DOHH2 (cell line): ENCODE data around the gene SAMD4B.

ENCODE experiments used
- EZH2phosphoT487 ChIP-seq: fragments of 200-600 bp; sonication (generic); IDR thresholded peaks from 2 replicates; pipeline ENCODE4 v1.6.1; 2017; ENCODE audit warnings: borderline replicate concordance, mild to moderate bottlenecking, antibody characterized with exemption, low read length, moderate library complexity, mixed read lengths
- TF ChIP-seq, protein P1 (sequence below): fragments of 200-600 bp; sonication (generic); IDR thresholded peaks from one replicate; pipeline ENCODE4 v1.5.1; 2014; ENCODE audit warnings: antibody characterized with exemption, mild to moderate bottlenecking, low read depth, low read length; ENCODE audit not compliant: poor library complexity, severe bottlenecking

DNA sequence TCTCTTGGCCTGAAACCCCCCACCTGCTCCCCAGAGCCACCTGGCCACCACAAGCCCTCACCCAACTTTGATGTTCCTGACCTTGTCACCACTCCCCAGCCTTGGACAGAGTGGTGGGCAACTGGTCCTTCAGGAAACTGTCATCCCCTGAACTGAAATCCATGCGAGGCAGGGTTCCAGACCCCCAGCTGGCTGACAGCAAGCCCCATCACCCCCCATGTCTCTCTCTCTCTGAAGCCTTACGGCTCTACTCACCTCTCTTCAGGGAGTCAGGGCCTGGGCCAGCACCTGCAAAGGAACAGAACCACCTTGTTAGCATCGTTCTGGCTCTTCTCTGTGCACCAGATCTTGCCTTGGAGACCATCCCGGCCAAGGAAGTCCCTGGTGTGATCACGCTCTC, 24.1 kb upstream of the SAMD4B start:
- TF ChIP-seq, protein P1, sequence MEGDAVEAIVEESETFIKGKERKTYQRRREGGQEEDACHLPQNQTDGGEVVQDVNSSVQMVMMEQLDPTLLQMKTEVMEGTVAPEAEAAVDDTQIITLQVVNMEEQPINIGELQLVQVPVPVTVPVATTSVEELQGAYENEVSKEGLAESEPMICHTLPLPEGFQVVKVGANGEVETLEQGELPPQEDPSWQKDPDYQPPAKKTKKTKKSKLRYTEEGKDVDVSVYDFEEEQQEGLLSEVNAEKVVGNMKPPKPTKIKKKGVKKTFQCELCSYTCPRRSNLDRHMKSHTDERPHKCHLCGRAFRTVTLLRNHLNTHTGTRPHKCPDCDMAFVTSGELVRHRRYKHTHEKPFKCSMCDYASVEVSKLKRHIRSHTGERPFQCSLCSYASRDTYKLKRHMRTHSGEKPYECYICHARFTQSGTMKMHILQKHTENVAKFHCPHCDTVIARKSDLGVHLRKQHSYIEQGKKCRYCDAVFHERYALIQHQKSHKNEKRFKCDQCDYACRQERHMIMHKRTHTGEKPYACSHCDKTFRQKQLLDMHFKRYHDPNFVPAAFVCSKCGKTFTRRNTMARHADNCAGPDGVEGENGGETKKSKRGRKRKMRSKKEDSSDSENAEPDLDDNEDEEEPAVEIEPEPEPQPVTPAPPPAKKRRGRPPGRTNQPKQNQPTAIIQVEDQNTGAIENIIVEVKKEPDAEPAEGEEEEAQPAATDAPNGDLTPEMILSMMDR, result no peak
- no peak for TF ChIP-seq EZH2phosphoT487
